ENCODE measurements around the gene IL36G.

GRCh38 chr2:112973156-112973555 lies 4.7 kb upstream of the IL36G start:
- TF ChIP-seq RCOR1 (IDR thresholded peaks at IDR 0.05; ENCODE audit: low read depth, low read length) (no peak), CTCF (IDR thresholded peaks at IDR 0.05) (no peak), BHLHE40 (IDR thresholded peaks at IDR 0.05; ENCODE audit: low read depth, low read length) (no peak), CBX2 (IDR thresholded peaks at IDR 0.05; ENCODE audit: borderline replicate concordance, low read depth) (no peak), EP300 (IDR thresholded peaks at IDR 0.05) (no peak), TP53 (CRISPR knock-in tag; IDR thresholded peaks at IDR 0.05) (no peak)
- TF ChIP-seq, protein P1, sequence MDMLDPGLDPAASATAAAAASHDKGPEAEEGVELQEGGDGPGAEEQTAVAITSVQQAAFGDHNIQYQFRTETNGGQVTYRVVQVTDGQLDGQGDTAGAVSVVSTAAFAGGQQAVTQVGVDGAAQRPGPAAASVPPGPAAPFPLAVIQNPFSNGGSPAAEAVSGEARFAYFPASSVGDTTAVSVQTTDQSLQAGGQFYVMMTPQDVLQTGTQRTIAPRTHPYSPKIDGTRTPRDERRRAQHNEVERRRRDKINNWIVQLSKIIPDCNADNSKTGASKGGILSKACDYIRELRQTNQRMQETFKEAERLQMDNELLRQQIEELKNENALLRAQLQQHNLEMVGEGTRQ (IDR thresholded peaks at IDR 0.05) = no peak
- TF ChIP-seq, protein P2, sequence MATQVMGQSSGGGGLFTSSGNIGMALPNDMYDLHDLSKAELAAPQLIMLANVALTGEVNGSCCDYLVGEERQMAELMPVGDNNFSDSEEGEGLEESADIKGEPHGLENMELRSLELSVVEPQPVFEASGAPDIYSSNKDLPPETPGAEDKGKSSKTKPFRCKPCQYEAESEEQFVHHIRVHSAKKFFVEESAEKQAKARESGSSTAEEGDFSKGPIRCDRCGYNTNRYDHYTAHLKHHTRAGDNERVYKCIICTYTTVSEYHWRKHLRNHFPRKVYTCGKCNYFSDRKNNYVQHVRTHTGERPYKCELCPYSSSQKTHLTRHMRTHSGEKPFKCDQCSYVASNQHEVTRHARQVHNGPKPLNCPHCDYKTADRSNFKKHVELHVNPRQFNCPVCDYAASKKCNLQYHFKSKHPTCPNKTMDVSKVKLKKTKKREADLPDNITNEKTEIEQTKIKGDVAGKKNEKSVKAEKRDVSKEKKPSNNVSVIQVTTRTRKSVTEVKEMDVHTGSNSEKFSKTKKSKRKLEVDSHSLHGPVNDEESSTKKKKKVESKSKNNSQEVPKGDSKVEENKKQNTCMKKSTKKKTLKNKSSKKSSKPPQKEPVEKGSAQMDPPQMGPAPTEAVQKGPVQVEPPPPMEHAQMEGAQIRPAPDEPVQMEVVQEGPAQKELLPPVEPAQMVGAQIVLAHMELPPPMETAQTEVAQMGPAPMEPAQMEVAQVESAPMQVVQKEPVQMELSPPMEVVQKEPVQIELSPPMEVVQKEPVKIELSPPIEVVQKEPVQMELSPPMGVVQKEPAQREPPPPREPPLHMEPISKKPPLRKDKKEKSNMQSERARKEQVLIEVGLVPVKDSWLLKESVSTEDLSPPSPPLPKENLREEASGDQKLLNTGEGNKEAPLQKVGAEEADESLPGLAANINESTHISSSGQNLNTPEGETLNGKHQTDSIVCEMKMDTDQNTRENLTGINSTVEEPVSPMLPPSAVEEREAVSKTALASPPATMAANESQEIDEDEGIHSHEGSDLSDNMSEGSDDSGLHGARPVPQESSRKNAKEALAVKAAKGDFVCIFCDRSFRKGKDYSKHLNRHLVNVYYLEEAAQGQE (IDR thresholded peaks at IDR 0.05) = no peak
